Measurements from ENCODE around the gene HIGD1B. TPM values are rescaled to one million over a fixed set of nuclear protein-coding genes. Genes with fewer than 3 reads are reported as not detected.

HIGD1B gene
- total and polyA plus RNA-seq, 4 donors, result 0.28 to 0.43 TPM; not detected in 2

DNA sequence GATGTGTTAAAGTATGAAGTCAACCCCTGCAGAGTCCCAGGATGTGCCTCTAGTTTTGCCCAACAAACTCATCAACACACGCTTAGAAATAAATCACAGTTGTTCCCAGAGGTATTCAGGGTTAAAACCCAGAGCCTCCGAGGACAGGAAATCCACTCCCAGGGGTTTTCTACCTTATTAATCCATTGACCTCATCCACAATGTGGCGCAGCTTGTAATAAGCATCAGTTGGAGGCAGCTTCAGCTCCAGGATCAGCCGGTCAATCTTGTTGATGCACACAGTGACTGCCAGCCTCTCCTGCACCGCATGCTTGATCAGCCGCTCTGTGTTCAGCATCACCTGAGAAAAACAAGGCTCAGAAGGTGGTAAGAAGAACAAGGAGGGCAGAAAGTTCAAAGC, 28.1 kb downstream of the HIGD1B start:
- WGBS, result 98% methylated on average over 6 of the region's 6 CpGs
- Histone ChIP-seq H3K27me3 (ENCODE audit: control insufficient read depth in 4 of 4, insufficient read depth in 4 of 4, low read length in 3 of 4) (no peaks in the 10 kb centered on the region), H3K9ac (ENCODE audit: low read depth in 1 of 2, low read length in 2 of 2) (no peak overlapping the region), H3K36me3 (ENCODE audit: control insufficient read depth in 4 of 4, insufficient read depth in 3 of 4, low read depth in 1 of 4, low read length in 3 of 4) (peaks cover 9 to 64% (median 46%) of the 10 kb centered on the region in 4 donors), H3K4me1 (ENCODE audit: control insufficient read depth in 4 of 4, insufficient read depth in 4 of 4, low read length in 3 of 4) (no peaks in the 10 kb centered on the region), H3K4me3 (ENCODE audit: low read depth in 1 of 3, low read length in 3 of 3) (no peak overlapping the region), H3K27ac (ENCODE audit: low read depth in 1 of 2, low read length in 2 of 2) (no peak overlapping the region), H3K9me3 (ENCODE audit: control insufficient read depth in 4 of 4, low read length in 3 of 4) (no peaks in the 10 kb centered on the region)
- TF ChIP-seq JUND (IDR thresholded peaks at IDR 0.05) (no peak), TAF1 (conservative IDR thresholded peaks at IDR 0.05) (no peak), SP1 (IDR thresholded peaks at IDR 0.05) (no peak), YY1 (IDR thresholded peaks at IDR 0.05) (no peak), RAD21 (IDR thresholded peaks at IDR 0.05) (no peak), FOXA1 (IDR thresholded peaks at IDR 0.05) (no peak), EGR1 (IDR thresholded peaks at IDR 0.05; ENCODE audit: low read depth in 2 of 2) (no peak), NR2F2 (IDR thresholded peaks at IDR 0.05) (no peak)
- TF ChIP-seq, protein P1, sequence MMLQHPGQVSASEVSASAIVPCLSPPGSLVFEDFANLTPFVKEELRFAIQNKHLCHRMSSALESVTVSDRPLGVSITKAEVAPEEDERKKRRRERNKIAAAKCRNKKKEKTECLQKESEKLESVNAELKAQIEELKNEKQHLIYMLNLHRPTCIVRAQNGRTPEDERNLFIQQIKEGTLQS (IDR thresholded peaks at IDR 0.05), result no peak
- TF ChIP-seq, protein P2, sequence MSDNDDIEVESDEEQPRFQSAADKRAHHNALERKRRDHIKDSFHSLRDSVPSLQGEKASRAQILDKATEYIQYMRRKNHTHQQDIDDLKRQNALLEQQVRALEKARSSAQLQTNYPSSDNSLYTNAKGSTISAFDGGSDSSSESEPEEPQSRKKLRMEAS (IDR thresholded peaks at IDR 0.05), result no peak
- DNase-seq (ENCODE audit: low spot score), result no peak

DNA sequence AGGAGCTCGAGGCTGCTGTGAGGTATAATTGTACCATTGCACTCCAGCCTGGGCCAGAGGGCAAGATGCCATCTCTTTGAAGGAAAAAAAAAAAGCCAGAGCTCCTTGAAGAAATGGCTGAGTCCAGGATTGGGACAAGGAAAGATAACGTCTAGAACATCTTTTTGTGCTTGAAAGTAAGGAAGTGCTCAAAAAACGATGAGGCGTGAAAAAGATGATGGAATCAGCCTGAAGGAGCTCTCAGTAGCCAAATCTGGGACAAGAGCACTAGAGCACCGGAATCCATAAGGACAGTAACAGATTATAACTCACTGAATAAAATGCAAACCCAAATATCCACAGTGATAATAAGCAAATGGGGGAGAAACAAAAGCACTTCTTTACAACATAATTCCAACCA, 29.4 kb downstream of the HIGD1B start:
- no peaks in the 10 kb centered on the region for H3K9me3 ChIP-seq (ENCODE audit: control insufficient read depth in 4 of 4, low read length in 3 of 4)
- no peak for DNase-seq (ENCODE audit: low spot score)
- 93% methylated on average over 5 of the region's 5 CpGs for WGBS
- no peak overlapping the region for H3K4me3 ChIP-seq (ENCODE audit: low read depth in 1 of 3, low read length in 3 of 3)
- peaks cover 9 to 65% (median 45%) of the 10 kb centered on the region in 4 donors for H3K36me3 ChIP-seq (ENCODE audit: control insufficient read depth in 4 of 4, insufficient read depth in 3 of 4, low read depth in 1 of 4, low read length in 3 of 4)
- TF ChIP-seq YY1 (IDR thresholded peaks at IDR 0.05) (no peak), TAF1 (conservative IDR thresholded peaks at IDR 0.05) (no peak), HNF4G (IDR thresholded peaks at IDR 0.05) (no peak)
- H3K27ac ChIP-seq (ENCODE audit: low read depth in 1 of 2, low read length in 2 of 2), result no peak overlapping the region
- no peak overlapping the region for H3K9ac ChIP-seq (ENCODE audit: low read depth in 1 of 2, low read length in 2 of 2)
- no peaks in the 10 kb centered on the region for H3K4me1 ChIP-seq (ENCODE audit: control insufficient read depth in 4 of 4, insufficient read depth in 4 of 4, low read length in 3 of 4)
- no peaks in the 10 kb centered on the region for H3K27me3 ChIP-seq (ENCODE audit: control insufficient read depth in 4 of 4, insufficient read depth in 4 of 4, low read length in 3 of 4)

DNA sequence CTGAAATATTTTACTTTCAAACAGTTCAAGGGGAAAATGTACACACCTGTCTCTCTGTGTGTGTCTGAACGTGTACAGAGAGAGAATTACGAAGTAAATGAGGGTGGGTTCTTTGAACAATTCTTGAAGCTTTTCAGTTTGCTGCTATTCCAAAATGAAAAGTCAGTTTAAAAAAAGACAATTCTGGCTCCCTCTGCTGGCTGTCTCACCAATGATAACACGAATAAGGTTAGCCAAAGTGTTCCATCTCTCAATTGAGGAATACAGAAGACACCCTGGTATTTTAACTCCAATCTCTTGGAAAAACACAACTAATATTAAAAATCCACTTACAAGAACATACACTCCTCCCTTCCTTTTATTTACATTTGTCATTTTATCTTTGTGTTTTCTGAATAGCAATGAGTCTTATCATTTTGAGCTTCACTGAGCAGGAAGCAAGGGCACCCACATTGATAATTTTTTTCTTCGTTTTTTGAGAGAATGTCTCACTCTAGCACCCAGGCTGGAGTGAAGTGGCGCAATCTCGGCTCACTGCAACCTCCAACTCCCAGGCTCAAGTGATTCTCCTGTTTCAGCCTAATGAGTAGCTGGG, 31.0 kb downstream of the HIGD1B start:
- Histone ChIP-seq H3K4me3 (ENCODE audit: low read depth in 1 of 3, low read length in 3 of 3) (no peak overlapping the region), H3K27ac (ENCODE audit: low read depth in 1 of 2, low read length in 2 of 2) (no peak overlapping the region), H3K4me1 (ENCODE audit: control insufficient read depth in 4 of 4, insufficient read depth in 4 of 4, low read length in 3 of 4) (no peaks in the 10 kb centered on the region), H3K27me3 (ENCODE audit: control insufficient read depth in 4 of 4, insufficient read depth in 4 of 4, low read length in 3 of 4) (no peaks in the 10 kb centered on the region), H3K9ac (ENCODE audit: low read depth in 1 of 2, low read length in 2 of 2) (no peak overlapping the region), H3K9me3 (ENCODE audit: control insufficient read depth in 4 of 4, low read length in 3 of 4) (no peaks in the 10 kb centered on the region), H3K36me3 (ENCODE audit: control insufficient read depth in 4 of 4, insufficient read depth in 3 of 4, low read depth in 1 of 4, low read length in 3 of 4) (peaks cover 14 to 67% (median 48%) of the 10 kb centered on the region in 4 donors)
- peak; percentile 37 for DNase-seq (ENCODE audit: low spot score)
- TF ChIP-seq, protein P3, sequence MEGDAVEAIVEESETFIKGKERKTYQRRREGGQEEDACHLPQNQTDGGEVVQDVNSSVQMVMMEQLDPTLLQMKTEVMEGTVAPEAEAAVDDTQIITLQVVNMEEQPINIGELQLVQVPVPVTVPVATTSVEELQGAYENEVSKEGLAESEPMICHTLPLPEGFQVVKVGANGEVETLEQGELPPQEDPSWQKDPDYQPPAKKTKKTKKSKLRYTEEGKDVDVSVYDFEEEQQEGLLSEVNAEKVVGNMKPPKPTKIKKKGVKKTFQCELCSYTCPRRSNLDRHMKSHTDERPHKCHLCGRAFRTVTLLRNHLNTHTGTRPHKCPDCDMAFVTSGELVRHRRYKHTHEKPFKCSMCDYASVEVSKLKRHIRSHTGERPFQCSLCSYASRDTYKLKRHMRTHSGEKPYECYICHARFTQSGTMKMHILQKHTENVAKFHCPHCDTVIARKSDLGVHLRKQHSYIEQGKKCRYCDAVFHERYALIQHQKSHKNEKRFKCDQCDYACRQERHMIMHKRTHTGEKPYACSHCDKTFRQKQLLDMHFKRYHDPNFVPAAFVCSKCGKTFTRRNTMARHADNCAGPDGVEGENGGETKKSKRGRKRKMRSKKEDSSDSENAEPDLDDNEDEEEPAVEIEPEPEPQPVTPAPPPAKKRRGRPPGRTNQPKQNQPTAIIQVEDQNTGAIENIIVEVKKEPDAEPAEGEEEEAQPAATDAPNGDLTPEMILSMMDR (IDR thresholded peaks at IDR 0.05; ENCODE audit: low read depth, low read length, missing input control), result peak; percentile 44
- peak; percentile 59 to 67 for TF ChIP-seq RAD21 (IDR thresholded peaks at IDR 0.05)
- TF ChIP-seq JUND (IDR thresholded peaks at IDR 0.05), result no peak
- TF ChIP-seq HNF4A (conservative IDR thresholded peaks at IDR 0.05), result no peak
- WGBS, result 60% methylated on average over 6 of the region's 6 CpGs
